Activated T-cell treated with anti-CD3 and anti-CD28 coated beads for 1 hour (primary cell): Measurements from ENCODE around the gene FBLN2.
"Not testable (repeated sequence)": the region's sequence is repeated elsewhere in the genome, so short reads cannot be mapped to it uniquely, and the experiment has no call there.

Experiments
- DNase-seq: peaks from one replicate; pipeline ENCODE4 v3.0.0-alpha.2; 2020; ENCODE audit warnings: low read depth

The FBLN2 gene

GRCh38 chr3:13549623-13550422, 898 bp downstream of the FBLN2 start:
- no peak for DNase-seq

- no peak for DNase-seq
Observed at GRCh38 chr3:13550423-13550690, 1.4 kb downstream of the FBLN2 start.

- DNase-seq: no peak
Observed at GRCh38 chr3:13550791-13551360, 2.0 kb downstream of the FBLN2 start.

- DNase-seq: no peak
Observed at GRCh38 chr3:13552857-13553652, 4.1 kb downstream of the FBLN2 start.

GRCh38 chr3:13553686-13554085, 4.8 kb downstream of the FBLN2 start:
- DNase-seq: no peak

- no peak for DNase-seq
Observed at GRCh38 chr3:13555753-13556152, 6.8 kb downstream of the FBLN2 start.

- no peak for DNase-seq
Observed at GRCh38 chr3:13556207-13556606, 7.3 kb downstream of the FBLN2 start.

- no peak for DNase-seq
Observed at GRCh38 chr3:13556917-13557316, 8.0 kb downstream of the FBLN2 start.

GRCh38 chr3:13557417-13557816, 8.5 kb downstream of the FBLN2 start:
- DNase-seq: no peak

- DNase-seq: no peak
Observed at GRCh38 chr3:13557926-13558325, 9.0 kb downstream of the FBLN2 start.

GRCh38 chr3:13558651-13559050, 9.7 kb downstream of the FBLN2 start:
- DNase-seq: no peak

- DNase-seq: no peak
Observed at GRCh38 chr3:13559764-13560525, 11.0 kb downstream of the FBLN2 start.

GRCh38 chr3:13561376-13561775, 12.5 kb downstream of the FBLN2 start:
- DNase-seq: no peak

GRCh38 chr3:13561967-13562366, 13.0 kb downstream of the FBLN2 start:
- no peak for DNase-seq

GRCh38 chr3:13562421-13562820, 13.5 kb downstream of the FBLN2 start:
- DNase-seq: not testable (repeated sequence)

- no peak for DNase-seq
Observed at GRCh38 chr3:13563321-13563720, 14.4 kb downstream of the FBLN2 start.

GRCh38 chr3:13563911-13564310, 15.0 kb downstream of the FBLN2 start:
- DNase-seq: no peak

- DNase-seq: no peak
Observed at GRCh38 chr3:13564751-13565560, 16.0 kb downstream of the FBLN2 start.

- no peak for DNase-seq
Observed at GRCh38 chr3:13565581-13566452, 16.9 kb downstream of the FBLN2 start.

- DNase-seq: no peak
Observed at GRCh38 chr3:13566453-13566748, 17.5 kb downstream of the FBLN2 start.

GRCh38 chr3:13566769-13567310, 17.9 kb downstream of the FBLN2 start:
- DNase-seq: no peak
